ENCODE measurements around the gene MORN1.

GRCh38 chr1:2398871-2399270 lies 7.5 kb upstream of the MORN1 start:
- peak in 1 of 3 donors; percentile 11 for TF ChIP-seq POLR2AphosphoS5 (IDR thresholded peaks at IDR 0.05)
- TF ChIP-seq, protein P1, sequence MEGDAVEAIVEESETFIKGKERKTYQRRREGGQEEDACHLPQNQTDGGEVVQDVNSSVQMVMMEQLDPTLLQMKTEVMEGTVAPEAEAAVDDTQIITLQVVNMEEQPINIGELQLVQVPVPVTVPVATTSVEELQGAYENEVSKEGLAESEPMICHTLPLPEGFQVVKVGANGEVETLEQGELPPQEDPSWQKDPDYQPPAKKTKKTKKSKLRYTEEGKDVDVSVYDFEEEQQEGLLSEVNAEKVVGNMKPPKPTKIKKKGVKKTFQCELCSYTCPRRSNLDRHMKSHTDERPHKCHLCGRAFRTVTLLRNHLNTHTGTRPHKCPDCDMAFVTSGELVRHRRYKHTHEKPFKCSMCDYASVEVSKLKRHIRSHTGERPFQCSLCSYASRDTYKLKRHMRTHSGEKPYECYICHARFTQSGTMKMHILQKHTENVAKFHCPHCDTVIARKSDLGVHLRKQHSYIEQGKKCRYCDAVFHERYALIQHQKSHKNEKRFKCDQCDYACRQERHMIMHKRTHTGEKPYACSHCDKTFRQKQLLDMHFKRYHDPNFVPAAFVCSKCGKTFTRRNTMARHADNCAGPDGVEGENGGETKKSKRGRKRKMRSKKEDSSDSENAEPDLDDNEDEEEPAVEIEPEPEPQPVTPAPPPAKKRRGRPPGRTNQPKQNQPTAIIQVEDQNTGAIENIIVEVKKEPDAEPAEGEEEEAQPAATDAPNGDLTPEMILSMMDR (IDR thresholded peaks at IDR 0.05 in 8 of 11, conservative IDR thresholded peaks at IDR 0.05 in 3 of 11) = no peak
- TF ChIP-seq POLR2A (IDR thresholded peaks at IDR 0.05) = no peak
